OCI-LY3 (cell line): ENCODE results near the gene SUV39H1.

Source experiments
- EZH2phosphoT487 ChIP-seq: fragments of 200-600 bp; shearing (Covaris generic); IDR thresholded peaks from 2 replicates; pipeline ENCODE4 v1.6.1; 2018; ENCODE audit warnings: antibody characterized with exemption, mixed run types, low read depth
- TF ChIP-seq, protein P1 (sequence below): fragments of 200-600, 300-600 bp; sonication (generic); IDR thresholded peaks from 2 replicates; pipeline ENCODE4 v1.5.1; 2014; ENCODE audit warnings: antibody characterized with exemption, low read length, low read depth

DNA sequence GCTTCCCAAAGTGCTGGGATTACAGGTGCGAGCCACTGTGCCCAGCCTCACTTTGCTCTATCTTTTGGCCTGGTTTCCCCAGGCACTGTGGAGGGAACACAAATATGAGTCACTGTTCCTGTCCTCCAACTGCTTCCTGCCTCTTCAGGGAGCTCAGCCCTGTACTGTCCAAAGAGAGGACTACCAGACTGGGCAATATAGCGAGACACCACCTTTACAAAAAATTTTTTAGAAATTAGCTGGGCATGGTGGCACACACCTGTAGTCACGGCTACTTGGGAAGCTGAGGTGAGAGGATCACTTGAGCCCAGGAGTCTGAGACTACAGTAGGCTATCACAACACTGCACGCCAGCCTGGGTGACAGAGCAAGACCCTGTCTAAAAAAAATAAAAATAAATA lies 29.9 kb upstream of the SUV39H1 start:
- TF ChIP-seq, protein P1, sequence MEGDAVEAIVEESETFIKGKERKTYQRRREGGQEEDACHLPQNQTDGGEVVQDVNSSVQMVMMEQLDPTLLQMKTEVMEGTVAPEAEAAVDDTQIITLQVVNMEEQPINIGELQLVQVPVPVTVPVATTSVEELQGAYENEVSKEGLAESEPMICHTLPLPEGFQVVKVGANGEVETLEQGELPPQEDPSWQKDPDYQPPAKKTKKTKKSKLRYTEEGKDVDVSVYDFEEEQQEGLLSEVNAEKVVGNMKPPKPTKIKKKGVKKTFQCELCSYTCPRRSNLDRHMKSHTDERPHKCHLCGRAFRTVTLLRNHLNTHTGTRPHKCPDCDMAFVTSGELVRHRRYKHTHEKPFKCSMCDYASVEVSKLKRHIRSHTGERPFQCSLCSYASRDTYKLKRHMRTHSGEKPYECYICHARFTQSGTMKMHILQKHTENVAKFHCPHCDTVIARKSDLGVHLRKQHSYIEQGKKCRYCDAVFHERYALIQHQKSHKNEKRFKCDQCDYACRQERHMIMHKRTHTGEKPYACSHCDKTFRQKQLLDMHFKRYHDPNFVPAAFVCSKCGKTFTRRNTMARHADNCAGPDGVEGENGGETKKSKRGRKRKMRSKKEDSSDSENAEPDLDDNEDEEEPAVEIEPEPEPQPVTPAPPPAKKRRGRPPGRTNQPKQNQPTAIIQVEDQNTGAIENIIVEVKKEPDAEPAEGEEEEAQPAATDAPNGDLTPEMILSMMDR = no peak
- no peak for TF ChIP-seq EZH2phosphoT487
